Gastrocnemius medialis (tissue), 4 donors: Measurements from ENCODE around the gene SSX2IP. TPM values are rescaled to one million over a fixed set of nuclear protein-coding genes. Genes with fewer than 3 reads are reported as not detected.

ENCODE experiments used
- ATAC-seq, 2 donors: fragments of 150-250 bp; one replicate each; pipeline ENCODE4 v1.9.1; 2016
- DNase-seq, 2 donors: peaks; one replicate each; pipeline ENCODE4 v3.0.0-alpha.2; 2019
- H3K27ac ChIP-seq, 4 donors: fragments of 200-600 bp; sonication (generic); 1 replicate in 1 of 4; 2 replicates in 3 of 4; pipeline ENCODE4 v1.5.1; 2016 to 2018; ENCODE audit warnings: mild to moderate bottlenecking in 2 of 4, moderate library complexity in 1 of 4
- H3K27me3 ChIP-seq, 3 donors: fragments of 200-600 bp; sonication (generic) in 2 of 3; 1 replicate in 1 of 3; 2 replicates in 2 of 3; pipeline versions ENCODE4 v1.5.1 to v1.6.0; 2016 to 2019; ENCODE audit warnings: mild to moderate bottlenecking in 1 of 3, moderate library complexity in 1 of 3
- H3K36me3 ChIP-seq, 2 donors: fragments of 200-600 bp; sonication (generic) in 1 of 2; one replicate each; pipeline ENCODE4 v1.5.1; 2017 to 2018
- H3K4me1 ChIP-seq, 2 donors: fragments of 200-600 bp; sonication (generic) in 1 of 2; one replicate each; pipeline ENCODE4 v1.5.1; 2016 to 2017; ENCODE audit warnings: mild to moderate bottlenecking in 2 of 2
- H3K4me3 ChIP-seq, 4 donors: fragments of 200-600 bp; sonication (generic) in 3 of 4; 1 replicate in 1 of 4; 2 replicates in 3 of 4; pipeline ENCODE4 v1.5.1; 2016 to 2019; ENCODE audit warnings: mild to moderate bottlenecking in 2 of 4
- H3K9me3 ChIP-seq, 3 donors: fragments of 200-600 bp; sonication (generic) in 2 of 3; 1 replicate in 1 of 3; 2 replicates in 2 of 3; pipeline ENCODE4 v1.5.1; 2016 to 2019
- POLR2A ChIP-seq, 2 donors: fragments of 450-650 bp; IDR thresholded peaks; one replicate each; pipeline ENCODE4 v1.6.1; 2017; ENCODE audit warnings: antibody characterized with exemption in 2 of 2, mild to moderate bottlenecking in 2 of 2, moderate library complexity in 2 of 2
- in situ Hi-C, 4 donors: fragments of 200-750 bp; cut with MboI; loops; one replicate each; pipeline versions ENCODE4 v1.15.0 to v1.8.0; 2017; ENCODE audit warnings: low sequenced_read_pairs in 4 of 4
- intact Hi-C: fragments of 100-400 bp; cut with DNase I; formaldehyde crosslinking; loops from one replicate; pipeline ENCODE4 v1.15.1; 2023; ENCODE audit warnings: low total_unique reads
- total RNA-seq, 4 donors: library from RNA; depleted of rRNA; stranded (reverse); fragments of >200 nt; gene quantifications; one replicate each; pipeline versions ENCODE4 v1.1.0 to v1.2.3, GENCODE V29; 2016
- TF ChIP-seq, protein P1 (sequence below), 5 experiments: fragments of 450-650 bp in 3 of 5; fragments of 200-600 bp in 2 of 5; sonication (generic) in 2 of 5; IDR thresholded peaks in 4 of 5; conservative IDR thresholded peaks in 1 of 5; 1 replicate in 4 of 5; 2 replicates in 1 of 5; pipeline ENCODE4 v1.5.1; 2016 to 2019; ENCODE audit warnings: antibody characterized with exemption in 5 of 5, mild to moderate bottlenecking in 3 of 5, moderate library complexity in 3 of 5

The SSX2IP gene
- total RNA-seq, 4 donors from 2014 or later: 3.5 to 7.0 (median 4.7) TPM

DNA sequence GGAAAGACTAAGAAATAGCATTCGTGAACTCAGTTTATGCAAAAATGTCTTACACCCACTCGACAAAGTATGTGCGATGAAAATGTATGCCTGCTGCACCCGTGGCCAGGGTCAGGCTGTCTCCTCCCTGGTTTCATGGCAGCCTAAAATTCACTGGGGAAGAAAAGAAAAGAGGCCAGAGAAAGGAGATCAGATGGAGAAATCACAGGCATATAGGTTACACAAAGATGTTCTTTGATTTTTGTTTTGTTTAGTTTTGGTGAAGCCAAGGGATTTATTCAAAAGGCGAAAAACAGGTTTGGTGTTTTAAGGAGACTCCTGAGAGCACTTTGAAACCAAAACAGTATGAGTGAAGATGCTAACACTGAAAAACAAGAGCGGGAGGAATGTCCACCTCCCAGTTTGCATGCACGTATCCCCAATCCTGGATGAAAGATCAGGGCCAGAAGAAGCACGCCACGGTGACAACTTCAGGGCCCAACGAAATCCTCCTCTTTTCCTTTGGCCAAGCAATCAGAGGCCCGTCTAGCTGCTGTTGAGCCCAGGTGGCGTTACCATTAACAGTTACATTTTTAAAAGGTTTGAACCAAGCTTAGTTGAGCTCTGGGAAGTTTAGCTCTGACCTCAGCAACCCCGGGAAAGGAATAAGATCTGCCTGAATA, 992 bp upstream of the SSX2IP start:
- H3K27ac ChIP-seq: peak overlapping the region; percentile 83 to 91 (median 86)
- H3K4me1 ChIP-seq: peaks cover 4 to 17% of the 10 kb centered on the region in 2 donors
- H3K27me3 ChIP-seq: no peaks in the 10 kb centered on the region
- in situ Hi-C loops: loop anchor here in 1 of 4 donors (5.0 to 25.0 kb wide), 2 partner anchors 114 to 571 kb away; partner anchors contain the start of gene C1orf52
- peak overlapping the region; percentile 87 to 96 (median 89) for H3K4me3 ChIP-seq
- no peaks in the 10 kb centered on the region for H3K9me3 ChIP-seq
- H3K36me3 ChIP-seq: no peaks in the 10 kb centered on the region
- intact Hi-C loops: loop anchor here (2.0 to 10.0 kb wide), 2 partner anchors 116 to 616 kb away; partner anchors contain the start of gene CTBS
- no peak for DNase-seq
- TF ChIP-seq, protein P1, sequence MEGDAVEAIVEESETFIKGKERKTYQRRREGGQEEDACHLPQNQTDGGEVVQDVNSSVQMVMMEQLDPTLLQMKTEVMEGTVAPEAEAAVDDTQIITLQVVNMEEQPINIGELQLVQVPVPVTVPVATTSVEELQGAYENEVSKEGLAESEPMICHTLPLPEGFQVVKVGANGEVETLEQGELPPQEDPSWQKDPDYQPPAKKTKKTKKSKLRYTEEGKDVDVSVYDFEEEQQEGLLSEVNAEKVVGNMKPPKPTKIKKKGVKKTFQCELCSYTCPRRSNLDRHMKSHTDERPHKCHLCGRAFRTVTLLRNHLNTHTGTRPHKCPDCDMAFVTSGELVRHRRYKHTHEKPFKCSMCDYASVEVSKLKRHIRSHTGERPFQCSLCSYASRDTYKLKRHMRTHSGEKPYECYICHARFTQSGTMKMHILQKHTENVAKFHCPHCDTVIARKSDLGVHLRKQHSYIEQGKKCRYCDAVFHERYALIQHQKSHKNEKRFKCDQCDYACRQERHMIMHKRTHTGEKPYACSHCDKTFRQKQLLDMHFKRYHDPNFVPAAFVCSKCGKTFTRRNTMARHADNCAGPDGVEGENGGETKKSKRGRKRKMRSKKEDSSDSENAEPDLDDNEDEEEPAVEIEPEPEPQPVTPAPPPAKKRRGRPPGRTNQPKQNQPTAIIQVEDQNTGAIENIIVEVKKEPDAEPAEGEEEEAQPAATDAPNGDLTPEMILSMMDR (IDR thresholded peaks at IDR 0.05 in 4 of 5, conservative IDR thresholded peaks at IDR 0.05 in 1 of 5): no peak
- TF ChIP-seq POLR2A (IDR thresholded peaks at IDR 0.05): no peak
- ATAC-seq: no peak

DNA sequence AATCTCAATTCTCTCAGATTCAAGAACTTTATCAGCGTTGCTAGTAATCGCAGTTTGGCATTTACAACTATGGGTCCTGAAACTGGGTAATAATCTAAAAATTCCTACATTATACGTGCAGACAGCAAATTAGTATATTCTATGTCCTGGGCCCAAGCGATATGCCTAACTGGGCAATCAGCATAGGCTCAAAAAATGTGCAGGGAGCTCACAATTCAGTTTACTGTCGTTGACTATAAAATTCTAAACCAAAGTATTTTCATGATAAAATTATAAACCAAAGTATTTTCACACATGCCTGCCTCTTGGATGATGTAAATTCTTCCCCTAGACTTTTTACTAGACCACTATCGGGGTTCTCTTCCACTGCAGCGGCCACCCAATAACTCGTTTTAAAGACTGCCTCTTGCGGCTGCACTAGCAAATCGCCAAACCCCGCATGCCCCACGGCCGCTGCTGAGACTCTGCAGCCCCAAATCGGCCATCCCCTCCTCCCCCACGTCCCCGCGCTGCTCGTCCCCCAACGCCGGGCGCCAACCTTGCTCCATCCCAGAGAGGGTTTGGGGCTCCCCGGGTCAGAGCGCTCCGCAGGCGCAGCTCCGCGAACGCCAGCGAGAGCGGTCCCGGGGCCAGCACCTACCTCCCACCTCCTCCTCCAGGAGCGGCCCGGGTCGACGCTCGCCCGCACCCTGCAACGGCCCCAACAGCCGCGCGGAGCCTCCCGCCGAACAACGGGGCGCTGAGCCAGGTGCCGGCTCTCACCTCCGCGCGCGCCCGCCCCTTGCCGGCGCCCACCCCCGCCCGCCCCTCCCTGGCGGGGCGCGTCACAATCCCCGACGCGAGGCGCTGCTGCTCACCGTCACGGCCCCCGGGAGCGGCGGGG, 506 bp downstream of the SSX2IP start:
- ATAC-seq (peak; percentile 40 to 61), DNase-seq (peak; percentile 11 to 31)
- Histone ChIP-seq H3K9me3 (no peaks in the 10 kb centered on the region), H3K36me3 (no peaks in the 10 kb centered on the region), H3K27me3 (no peaks in the 10 kb centered on the region), H3K27ac (peak overlapping the region; percentile 83 to 91 (median 86)), H3K4me1 (peaks cover 4 to 17% of the 10 kb centered on the region in 2 donors), H3K4me3 (peak overlapping the region; percentile 87 to 96 (median 89))
- in situ Hi-C loops: loop anchor here in 1 of 4 donors (5.0 to 25.0 kb wide), 2 partner anchors 112 to 573 kb away; partner anchors contain the start of gene C1orf52
- intact Hi-C loops: loop anchor here (1.0 to 10.0 kb wide), 3 partner anchors 115 to 615 kb away; partner anchors contain the start of genes CTBS, GNG5 and SPATA1
- TF ChIP-seq POLR2A (IDR thresholded peaks at IDR 0.05): no peak
- TF ChIP-seq, protein P1 (IDR thresholded peaks at IDR 0.05 in 4 of 5, conservative IDR thresholded peaks at IDR 0.05 in 1 of 5): peak in 2 of 5 experiments; percentile 23 to 37

DNA sequence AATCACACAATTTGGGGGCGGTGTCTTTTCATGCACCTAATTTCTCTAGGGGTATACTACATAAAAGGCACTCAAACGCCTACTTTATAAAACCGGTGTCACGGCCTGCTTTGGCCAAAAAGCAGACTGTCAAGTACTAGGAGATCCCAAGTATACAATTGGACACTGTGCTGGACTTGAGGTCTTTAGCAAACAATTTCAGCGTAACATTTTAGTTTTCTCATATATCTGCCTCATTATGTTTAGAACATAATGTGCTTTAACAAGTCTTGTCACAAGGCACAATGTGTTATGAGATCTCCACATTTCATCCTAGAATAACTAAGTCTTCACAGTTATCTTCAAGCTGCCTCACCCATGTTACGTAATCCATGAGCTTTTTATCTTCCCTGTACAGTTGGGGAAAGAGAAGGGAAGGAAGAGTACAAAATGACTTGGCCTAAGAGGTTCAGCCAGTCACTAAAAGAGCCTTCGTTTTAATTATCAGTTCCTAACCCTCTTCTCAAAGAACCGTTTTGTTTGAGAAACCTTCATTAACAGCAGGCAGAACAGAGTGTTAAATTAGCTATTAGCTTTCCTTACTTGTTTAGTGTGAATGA, 1.7 kb downstream of the SSX2IP start:
- Histone ChIP-seq H3K4me3 (no peak overlapping the region), H3K4me1 (peaks cover 4 to 17% of the 10 kb centered on the region in 2 donors), H3K9me3 (no peaks in the 10 kb centered on the region), H3K27me3 (no peaks in the 10 kb centered on the region), H3K36me3 (no peaks in the 10 kb centered on the region), H3K27ac (no peak overlapping the region)
- intact Hi-C loops (no loop called here), in situ Hi-C loops (loop anchor here in 1 of 4 donors (25.0 kb wide), 1 partner anchor 574 kb away; the partner anchor contains the start of gene C1orf52)
- DNase-seq: no peak
- no peak for TF ChIP-seq POLR2A (IDR thresholded peaks at IDR 0.05)
- TF ChIP-seq, protein P1 (IDR thresholded peaks at IDR 0.05 in 4 of 5, conservative IDR thresholded peaks at IDR 0.05 in 1 of 5): no peak
- ATAC-seq: no peak

DNA sequence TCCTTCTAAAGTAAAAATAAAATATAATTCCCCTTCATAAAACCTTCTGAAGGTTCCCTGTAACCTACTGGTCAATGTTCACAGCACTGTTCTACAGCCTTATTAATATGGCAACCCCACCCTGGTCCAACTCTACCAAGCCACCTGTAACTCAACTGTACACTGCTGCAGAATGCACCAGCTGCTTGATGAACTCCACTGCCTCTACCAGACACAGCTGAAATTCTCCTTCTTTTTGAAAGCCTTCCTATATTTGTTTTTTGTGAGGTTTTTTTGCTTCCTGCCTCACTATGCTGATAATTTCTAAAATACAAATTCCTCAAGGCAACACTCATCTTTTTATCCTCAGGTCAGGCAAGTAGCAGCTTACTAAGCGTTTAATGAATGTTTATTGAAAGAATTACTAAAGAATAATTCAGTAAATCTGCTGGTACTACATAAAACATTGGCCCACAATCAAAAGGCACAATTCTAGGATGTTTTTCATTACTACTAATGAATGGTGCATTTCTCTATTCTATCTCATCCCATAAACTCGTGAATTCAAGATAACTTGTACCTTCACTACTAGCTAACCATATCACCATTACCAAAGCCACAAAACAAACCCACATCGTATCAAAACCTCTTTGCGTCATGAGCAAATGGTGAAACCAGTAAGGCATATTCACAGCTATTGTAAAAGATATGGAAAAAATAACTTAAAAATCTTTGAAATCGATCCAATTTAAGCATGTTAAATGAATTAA, 2.4 kb downstream of the SSX2IP start:
- no peak overlapping the region for H3K4me3 ChIP-seq

More for the DNA sequence above, 2.4 kb downstream of the SSX2IP start:
- in situ Hi-C loops: loop anchor here in 1 of 4 donors (25.0 kb wide), 1 partner anchor 574 kb away; the partner anchor contains the start of gene C1orf52
- no peak for ATAC-seq
- peaks cover 4 to 17% of the 10 kb centered on the region in 2 donors for H3K4me1 ChIP-seq
- TF ChIP-seq, protein P1 (IDR thresholded peaks at IDR 0.05 in 4 of 5, conservative IDR thresholded peaks at IDR 0.05 in 1 of 5): no peak
- intact Hi-C loops: no loop called here
- no peaks in the 10 kb centered on the region for H3K9me3 ChIP-seq
- no peak overlapping the region for H3K27ac ChIP-seq
- H3K36me3 ChIP-seq: no peaks in the 10 kb centered on the region
- no peaks in the 10 kb centered on the region for H3K27me3 ChIP-seq
- DNase-seq: no peak
